Natural killer cell (primary cell): Measurements from ENCODE around the gene SORCS2. TPM values are rescaled to one million over a fixed set of nuclear protein-coding genes. Genes with fewer than 3 reads are reported as not detected.

ENCODE experiments used
- ATAC-seq, 3 donors: fragments of 150-1000 bp in 2 of 3; fragments of 200-7000 bp in 1 of 3; cut with Tn5 transposase; 1 replicate in 1 of 3; 2 replicates in 2 of 3; pipeline ENCODE4 v1.10.0; 2021; ENCODE audit warnings: mild to moderate bottlenecking in 2 of 3, moderate library complexity in 2 of 3
- DNase-seq, 2 donors: peaks; one replicate each; pipeline versions ENCODE4 v3.0.0 to v3.0.0-alpha.2; 2013 to 2021; ENCODE audit warnings: mixed read lengths in 1 of 2
- H3K27ac ChIP-seq: one replicate; pipeline ENCODE4 v1.5.1; 2013; ENCODE audit warnings: mild to moderate bottlenecking, low read length
- H3K27me3 ChIP-seq: one replicate; pipeline ENCODE4 v1.6.1; 2013; ENCODE audit warnings: low read length; ENCODE audit not compliant: control insufficient read depth, insufficient read depth
- H3K36me3 ChIP-seq: one replicate; pipeline ENCODE4 v1.6.1; 2013; ENCODE audit warnings: low read length; ENCODE audit not compliant: control insufficient read depth, insufficient read depth
- H3K4me1 ChIP-seq: one replicate; pipeline ENCODE4 v1.6.1; 2013; ENCODE audit warnings: low read length; ENCODE audit not compliant: control insufficient read depth, insufficient read depth
- H3K4me3 ChIP-seq: one replicate; pipeline ENCODE4 v1.5.1; 2013; ENCODE audit warnings: low read length
- H3K9me3 ChIP-seq: one replicate; pipeline ENCODE4 v1.6.1; 2013; ENCODE audit warnings: low read length; ENCODE audit not compliant: control insufficient read depth, insufficient read depth
- H3K27ac Mint-ChIP-seq, 2 donors: one replicate each; pipeline ENCODE4 v1.8.0; 2022; ENCODE audit warnings: mild to moderate bottlenecking in 2 of 2, mixed read lengths in 2 of 2, moderate library complexity in 1 of 2
- H3K27me3 Mint-ChIP-seq, 2 donors: one replicate each; pipeline ENCODE4 v1.8.0; 2022; ENCODE audit warnings: low read depth in 2 of 2, mixed read lengths in 2 of 2
- H3K36me3 Mint-ChIP-seq: one replicate; pipeline ENCODE4 v1.8.0; 2022; ENCODE audit warnings: mixed read lengths
- H3K4me1 Mint-ChIP-seq, 2 donors: one replicate each; pipeline ENCODE4 v1.8.0; 2022; ENCODE audit warnings: mixed read lengths in 2 of 2
- H3K4me3 Mint-ChIP-seq: one replicate; pipeline ENCODE4 v1.8.0; 2022; ENCODE audit warnings: mild to moderate bottlenecking, moderate library complexity, mixed read lengths
- H3K9me3 Mint-ChIP-seq, 2 donors: one replicate each; pipeline ENCODE4 v1.8.0; 2022; ENCODE audit warnings: mixed read lengths in 2 of 2
- WGBS: methylation state at CpG from one replicate; pipeline ENCODE4 v1.1.7; 2013; ENCODE audit warnings: missing lambda C conversion rate; ENCODE audit not compliant: insufficient coverage; 5-methylcytosine and 5-hydroxymethylcytosine counted together
- intact Hi-C: fragments of 100-400 bp; cut with micrococcal nuclease; formaldehyde crosslinking; loops from one replicate; pipeline ENCODE4 v1.14.2; 2022
- total RNA-seq, 4 donors: library from RNA; stranded (reverse); fragments of 120-200 nt in 1 of 4; gene quantifications; one replicate each; pipeline versions ENCODE4 v1.2.3 to v1.2.4, GENCODE V29; 2013 to 2022
- TF ChIP-seq, protein P1 (sequence below): fragments of 200-600 bp; IDR thresholded peaks from one replicate; pipeline ENCODE4 v1.8.0; 2022; ENCODE audit warnings: antibody characterized with exemption

SORCS2 gene
- total RNA-seq, 3 donors from 2014 or later (not counting 1 experiment from before 2014, with no cell fraction given), result 1.2 to 2.5 (median 1.4) TPM

DNA sequence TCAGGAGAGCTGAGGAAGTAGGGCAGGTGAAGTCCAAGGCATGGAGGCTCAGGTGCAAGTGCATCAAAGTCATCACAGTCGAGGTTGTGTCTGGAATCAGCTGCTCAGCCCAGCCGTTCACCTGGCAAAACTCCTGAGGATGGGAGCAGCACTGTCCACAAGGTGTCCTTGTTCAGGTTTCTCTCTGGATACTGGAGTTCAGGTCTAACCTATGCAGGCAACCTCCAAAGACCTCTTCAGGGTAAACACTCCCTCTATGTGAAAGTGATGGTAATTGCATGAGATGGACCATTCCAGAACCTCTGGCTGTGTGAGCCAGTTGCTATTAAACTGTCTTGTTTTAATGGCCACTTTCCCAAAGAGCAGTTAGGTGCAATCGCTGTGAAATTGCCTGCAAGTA is 362.6 kb downstream of the SORCS2 start:
- H3K27me3 ChIP-seq, result no peaks in the 10 kb centered on the region
- H3K4me1 ChIP-seq, result no peaks in the 10 kb centered on the region
- no peaks in the 10 kb centered on the region for H3K4me1 Mint-ChIP-seq
- peaks cover 19% of the 10 kb centered on the region for H3K9me3 ChIP-seq
- DNase-seq, result no peak
- WGBS, result 77% methylated on average over 3 of the region's 3 CpGs
- no peak overlapping the region for H3K4me3 Mint-ChIP-seq
- no peaks in the 10 kb centered on the region for H3K36me3 ChIP-seq
- no peak for ATAC-seq
- peaks cover 11 to 20% of the 10 kb centered on the region in 2 donors for H3K9me3 Mint-ChIP-seq
- peaks cover 6 to 7% of the 10 kb centered on the region in 2 donors for H3K27me3 Mint-ChIP-seq
- peaks cover 21% of the 10 kb centered on the region for H3K36me3 Mint-ChIP-seq
- no peak overlapping the region for H3K4me3 ChIP-seq
- H3K27ac ChIP-seq, result no peak overlapping the region
- intact Hi-C loops, result no loop called here
- no peak overlapping the region for H3K27ac Mint-ChIP-seq
- TF ChIP-seq, protein P1, sequence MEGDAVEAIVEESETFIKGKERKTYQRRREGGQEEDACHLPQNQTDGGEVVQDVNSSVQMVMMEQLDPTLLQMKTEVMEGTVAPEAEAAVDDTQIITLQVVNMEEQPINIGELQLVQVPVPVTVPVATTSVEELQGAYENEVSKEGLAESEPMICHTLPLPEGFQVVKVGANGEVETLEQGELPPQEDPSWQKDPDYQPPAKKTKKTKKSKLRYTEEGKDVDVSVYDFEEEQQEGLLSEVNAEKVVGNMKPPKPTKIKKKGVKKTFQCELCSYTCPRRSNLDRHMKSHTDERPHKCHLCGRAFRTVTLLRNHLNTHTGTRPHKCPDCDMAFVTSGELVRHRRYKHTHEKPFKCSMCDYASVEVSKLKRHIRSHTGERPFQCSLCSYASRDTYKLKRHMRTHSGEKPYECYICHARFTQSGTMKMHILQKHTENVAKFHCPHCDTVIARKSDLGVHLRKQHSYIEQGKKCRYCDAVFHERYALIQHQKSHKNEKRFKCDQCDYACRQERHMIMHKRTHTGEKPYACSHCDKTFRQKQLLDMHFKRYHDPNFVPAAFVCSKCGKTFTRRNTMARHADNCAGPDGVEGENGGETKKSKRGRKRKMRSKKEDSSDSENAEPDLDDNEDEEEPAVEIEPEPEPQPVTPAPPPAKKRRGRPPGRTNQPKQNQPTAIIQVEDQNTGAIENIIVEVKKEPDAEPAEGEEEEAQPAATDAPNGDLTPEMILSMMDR, result no peak

DNA sequence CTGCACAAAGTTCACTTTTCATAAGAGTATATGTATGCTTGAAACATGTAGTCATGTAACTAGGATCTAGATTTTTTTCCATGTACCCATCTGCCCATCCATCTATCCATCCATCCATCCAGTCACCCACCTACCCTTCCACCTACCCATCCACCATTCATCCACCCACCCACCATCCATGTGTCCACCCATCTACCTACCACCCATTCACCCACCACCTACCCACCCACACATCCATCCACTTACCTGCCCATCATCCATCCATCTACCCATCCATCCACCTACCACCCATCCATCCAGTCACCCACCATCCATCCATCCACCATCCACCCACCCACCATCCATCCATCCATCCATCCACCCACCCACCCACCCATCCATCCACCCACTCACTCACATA is 364.2 kb downstream of the SORCS2 start:
- Mint-ChIP-seq H3K9me3 (peaks cover 11 to 20% of the 10 kb centered on the region in 2 donors), H3K27ac (no peak overlapping the region), H3K27me3 (peaks cover 5 to 6% of the 10 kb centered on the region in 2 donors), H3K4me1 (no peaks in the 10 kb centered on the region), H3K36me3 (peaks cover 21% of the 10 kb centered on the region), H3K4me3 (no peak overlapping the region)
- Histone ChIP-seq H3K9me3 (peaks cover 19% of the 10 kb centered on the region), H3K36me3 (no peaks in the 10 kb centered on the region), H3K4me3 (no peak overlapping the region), H3K4me1 (no peaks in the 10 kb centered on the region), H3K27me3 (no peaks in the 10 kb centered on the region), H3K27ac (no peak overlapping the region)
- intact Hi-C loops, result no loop called here
- TF ChIP-seq, protein P1, result no peak
- ATAC-seq (no peak), DNase-seq (no peak)

DNA sequence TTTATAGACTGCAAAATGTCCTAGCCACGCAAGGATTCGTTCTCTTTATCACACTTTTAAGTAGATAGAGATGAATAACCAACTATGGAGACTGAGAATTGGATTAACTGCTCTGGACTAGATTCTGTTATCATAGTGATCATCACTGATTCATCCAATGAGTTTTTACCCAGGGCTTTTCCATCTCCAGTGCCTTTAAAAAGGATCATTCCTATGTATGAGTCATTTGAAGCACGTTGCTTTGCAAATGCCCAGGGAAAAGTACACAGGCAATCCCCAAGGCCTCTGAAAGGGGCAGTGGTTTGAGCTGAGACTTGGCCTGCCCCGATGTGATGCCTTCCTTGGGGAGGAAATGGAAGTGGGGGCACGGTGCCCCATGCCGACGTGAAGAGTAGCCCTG is 365.1 kb downstream of the SORCS2 start:
- Mint-ChIP-seq H3K27ac (no peak overlapping the region), H3K4me1 (no peaks in the 10 kb centered on the region), H3K27me3 (peaks cover 5 to 6% of the 10 kb centered on the region in 2 donors), H3K36me3 (peaks cover 19% of the 10 kb centered on the region), H3K4me3 (no peak overlapping the region), H3K9me3 (peaks cover 11 to 20% of the 10 kb centered on the region in 2 donors)
- no peak for DNase-seq
- H3K4me1 ChIP-seq, result no peaks in the 10 kb centered on the region
- H3K27me3 ChIP-seq, result no peaks in the 10 kb centered on the region
- TF ChIP-seq, protein P1, result no peak
- no peak overlapping the region for H3K4me3 ChIP-seq
- WGBS, result 74% methylated on average over 6 of the region's 7 CpGs
- peaks cover 14% of the 10 kb centered on the region for H3K9me3 ChIP-seq
- intact Hi-C loops, result no loop called here
- ATAC-seq, result no peak
- H3K36me3 ChIP-seq, result no peaks in the 10 kb centered on the region
- no peak overlapping the region for H3K27ac ChIP-seq

DNA sequence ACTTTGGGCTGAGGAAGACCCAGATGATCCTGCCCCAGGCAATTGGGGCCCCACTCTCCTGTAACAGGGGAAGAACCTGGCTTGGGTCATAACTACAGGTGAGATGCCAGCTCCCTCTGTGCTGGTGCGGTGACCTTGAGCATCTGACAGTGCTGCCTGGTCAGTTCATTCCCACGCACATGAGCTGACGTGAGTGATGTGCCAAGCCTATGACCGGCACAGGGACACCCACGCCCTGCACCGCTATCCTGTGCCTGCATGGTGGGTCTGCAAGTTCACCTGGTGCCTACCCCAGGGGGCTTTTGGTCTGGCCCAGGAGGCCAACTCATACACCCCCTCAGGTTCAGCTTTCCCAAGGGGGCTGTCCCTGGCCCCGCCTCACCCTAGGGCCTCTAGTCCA is 366.1 kb downstream of the SORCS2 start:
- Mint-ChIP-seq H3K9me3 (peaks cover 8 to 14% of the 10 kb centered on the region in 2 donors), H3K27ac (no peak overlapping the region), H3K27me3 (peaks cover 5 to 6% of the 10 kb centered on the region in 2 donors), H3K4me3 (no peak overlapping the region), H3K4me1 (no peaks in the 10 kb centered on the region), H3K36me3 (peaks cover 9% of the 10 kb centered on the region)
- no peaks in the 10 kb centered on the region for H3K27me3 ChIP-seq
- H3K36me3 ChIP-seq, result no peaks in the 10 kb centered on the region
- TF ChIP-seq, protein P1, result no peak
- WGBS, result 97% methylated on average over 7 of the region's 7 CpGs
- DNase-seq, result no peak
- intact Hi-C loops, result no loop called here
- no peak overlapping the region for H3K27ac ChIP-seq
- H3K9me3 ChIP-seq, result peaks cover 6% of the 10 kb centered on the region
- H3K4me3 ChIP-seq, result no peak overlapping the region
- no peaks in the 10 kb centered on the region for H3K4me1 ChIP-seq
- no peak for ATAC-seq
